Measurements from ENCODE around the gene RAB11B. TPM values are rescaled to one million over a fixed set of nuclear protein-coding genes. Genes with fewer than 3 reads are reported as not detected.

RAB11B gene
- total and polyA plus RNA-seq, 5 experiments from 2014 or later, result 46.9 to 112 (median 73.6) TPM

- Mint-ChIP-seq H3K27me3 (peaks cover 0 to 26% (median 11%) of the 10 kb centered on the region in 5 donors), H3K36me3 (peaks cover 0 to under 1% (median 0%) of the 10 kb centered on the region in 3 donors), H3K9me3 (no peaks in the 10 kb centered on the region), H3K4me3 (no peak overlapping the region), H3K27ac (peak overlapping the region in 1 of 10 donors; percentile 13), H3K4me1 (peaks cover 4 to 11% (median 8%) of the 10 kb centered on the region in 4 donors)
- POLR2A ChIA-PET, result no interaction called here
- no peak for ATAC-seq
- no peak for DNase-seq
These were observed 31.2 kb upstream of the RAB11B start for GRCh38 chr19:8358948-8359347.

DNA sequence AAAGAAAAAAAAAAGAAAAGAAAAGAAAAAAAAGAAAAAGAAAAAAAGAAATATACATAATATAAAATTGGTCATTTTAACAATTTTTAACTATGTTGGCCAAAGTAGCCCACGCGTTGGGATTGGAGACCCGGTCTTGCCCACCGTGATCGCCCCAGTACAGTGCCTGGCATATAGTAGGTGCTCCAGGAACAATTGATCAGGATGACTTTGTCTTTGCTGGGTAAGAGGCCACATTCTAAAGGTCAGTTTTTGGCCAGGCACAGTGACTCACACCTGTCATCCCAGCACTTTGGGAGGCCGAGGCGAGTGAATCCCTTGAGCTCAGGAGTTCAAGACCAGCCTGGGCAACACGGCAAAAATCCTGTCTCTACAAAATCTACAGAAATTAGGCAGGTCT is 30.0 kb upstream of the RAB11B start:
- ATAC-seq (no peak), DNase-seq (no peak)
- no peak overlapping the region for H3K27ac Mint-ChIP-seq
- no peaks in the 10 kb centered on the region for H3K9me3 Mint-ChIP-seq
- H3K4me3 Mint-ChIP-seq, result no peak overlapping the region
- POLR2A ChIA-PET, result no interaction called here
- H3K36me3 Mint-ChIP-seq, result no peaks in the 10 kb centered on the region
- H3K27me3 Mint-ChIP-seq, result peaks cover under 1 to 35% (median 12%) of the 10 kb centered on the region in 5 donors
- H3K4me1 Mint-ChIP-seq, result peaks cover 6 to 12% (median 10%) of the 10 kb centered on the region in 4 donors

DNA sequence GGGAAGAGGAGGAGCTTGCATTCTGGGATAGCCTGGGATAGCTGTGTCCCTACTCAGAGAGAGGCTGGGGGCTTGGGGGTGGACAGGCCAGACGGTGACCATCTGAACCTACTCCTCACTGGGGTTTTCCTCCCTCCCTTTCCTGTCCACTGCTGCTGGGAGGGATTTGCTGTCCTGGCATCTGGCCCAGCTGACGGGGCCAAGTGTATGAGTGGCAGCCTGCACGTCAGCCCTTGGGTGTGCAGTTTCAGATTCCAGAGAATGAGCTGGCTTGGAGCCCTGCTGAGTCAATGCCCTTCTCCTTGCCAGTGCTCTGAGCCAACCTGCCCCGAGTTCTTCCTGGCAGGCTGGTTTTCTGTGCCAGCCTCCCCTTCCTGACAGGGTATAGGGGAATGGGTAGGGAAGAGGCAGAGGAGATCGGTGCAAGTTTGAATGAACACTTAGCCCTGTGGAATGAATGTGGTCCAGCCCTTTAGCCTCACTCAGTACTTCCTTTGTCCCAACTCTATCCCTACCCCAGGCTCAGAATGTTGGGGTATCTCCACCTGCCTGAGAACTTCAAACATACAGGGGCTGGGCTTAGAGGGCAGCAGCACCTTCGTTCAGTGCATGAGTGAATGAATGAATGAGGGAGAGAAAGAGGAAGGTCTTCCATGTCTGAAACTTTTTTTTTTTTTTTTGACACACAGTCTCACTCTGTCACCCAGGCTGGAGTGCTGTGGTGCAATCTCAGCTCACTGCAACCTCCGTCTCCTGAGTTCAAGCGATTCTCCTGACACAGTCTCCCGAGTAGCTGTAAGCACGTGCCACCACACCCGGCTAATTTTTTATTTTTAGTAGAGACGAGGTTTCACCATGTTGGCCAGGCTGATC is 28.0 kb upstream of the RAB11B start:
- H3K4me3 Mint-ChIP-seq, result peak overlapping the region in 1 of 10 donors; percentile 80
- DNase-seq, result no peak
- H3K27ac Mint-ChIP-seq, result peak overlapping the region in 1 of 10 donors; percentile 49
- peaks cover 4 to 54% (median 24%) of the 10 kb centered on the region in 5 donors for H3K27me3 Mint-ChIP-seq
- no peaks in the 10 kb centered on the region for H3K9me3 Mint-ChIP-seq
- no peaks in the 10 kb centered on the region for H3K36me3 Mint-ChIP-seq
- H3K4me1 Mint-ChIP-seq, result peaks cover 6 to 12% (median 10%) of the 10 kb centered on the region in 4 donors
- POLR2A ChIA-PET, result interaction anchor here (0.7 to 1.1 kb wide), 4 partner anchors 8 to 90 kb away, joined by 3 to 5 read pairs (median 4); no protein-coding TSS in a partner anchor
- ATAC-seq, result no peak

DNA sequence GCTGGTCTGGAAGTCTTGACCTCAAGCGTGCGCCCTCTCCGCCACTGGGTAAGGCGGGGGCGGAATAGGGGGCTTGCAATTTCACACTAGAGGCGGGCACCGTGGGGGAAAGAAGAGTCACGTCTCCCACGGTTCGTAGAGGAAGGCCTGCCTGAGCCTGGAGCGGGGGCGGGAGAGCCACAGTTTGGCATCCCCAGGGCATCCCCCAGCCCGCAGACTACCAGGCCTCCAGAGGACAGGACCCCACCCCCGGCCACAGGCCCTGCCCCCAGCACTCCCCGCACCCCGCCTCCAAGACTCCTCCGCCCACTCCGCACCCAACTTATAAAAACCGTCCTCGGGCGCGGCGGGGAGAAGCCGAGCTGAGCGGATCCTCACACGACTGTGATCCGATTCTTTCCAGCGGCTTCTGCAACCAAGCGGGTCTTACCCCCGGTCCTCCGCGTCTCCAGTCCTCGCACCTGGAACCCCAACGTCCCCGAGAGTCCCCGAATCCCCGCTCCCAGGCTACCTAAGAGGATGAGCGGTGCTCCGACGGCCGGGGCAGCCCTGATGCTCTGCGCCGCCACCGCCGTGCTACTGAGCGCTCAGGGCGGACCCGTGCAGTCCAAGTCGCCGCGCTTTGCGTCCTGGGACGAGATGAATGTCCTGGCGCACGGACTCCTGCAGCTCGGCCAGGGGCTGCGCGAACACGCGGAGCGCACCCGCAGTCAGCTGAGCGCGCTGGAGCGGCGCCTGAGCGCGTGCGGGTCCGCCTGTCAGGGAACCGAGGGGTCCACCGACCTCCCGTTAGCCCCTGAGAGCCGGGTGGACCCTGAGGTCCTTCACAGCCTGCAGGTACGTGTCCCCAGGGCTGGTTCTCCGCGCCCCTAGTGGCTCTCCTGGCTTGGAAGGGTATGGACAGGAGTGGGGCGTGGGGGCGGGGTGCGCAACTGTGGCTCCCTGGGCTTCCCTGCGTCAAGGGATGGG is 26.1 kb upstream of the RAB11B start, which contains the start of gene ANGPTL4:
TSS of gene ANGPTL4 (plus strand) at position 353 of the 969 bp plus-strand sequence. CDS start at position 520, 167 bp downstream.
- peaks cover 8 to 72% (median 38%) of the 10 kb centered on the region in 5 donors for H3K27me3 Mint-ChIP-seq
- peak; percentile 83 to 84 for ATAC-seq
- H3K27ac Mint-ChIP-seq, result peak within 1 kb of the TSS in 7 of 10 donors; percentile 44 to 93 (median 85)

DNA sequence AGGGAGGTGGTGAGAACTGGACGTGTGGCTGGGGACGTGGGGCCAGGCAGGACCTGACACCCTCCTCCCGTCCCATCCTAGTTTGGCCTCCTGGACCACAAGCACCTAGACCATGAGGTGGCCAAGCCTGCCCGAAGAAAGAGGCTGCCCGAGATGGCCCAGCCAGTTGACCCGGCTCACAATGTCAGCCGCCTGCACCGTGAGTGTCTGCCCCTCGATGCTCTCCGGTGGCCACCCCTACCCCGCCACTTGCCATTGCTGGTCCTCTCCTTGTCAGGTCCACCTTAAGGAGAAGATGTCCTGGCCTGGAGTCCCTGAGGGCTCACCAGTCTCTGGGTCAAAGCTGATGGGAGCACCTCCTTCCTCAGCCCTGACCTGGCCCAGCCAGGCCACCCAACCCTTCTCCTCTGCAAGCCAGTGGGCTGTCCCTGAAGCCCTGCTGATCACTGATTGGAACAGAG is 24.0 kb upstream of the RAB11B start:
- POLR2A ChIA-PET, result no interaction called here
- Mint-ChIP-seq H3K9me3 (no peaks in the 10 kb centered on the region), H3K4me3 (peak overlapping the region in 1 of 10 donors; percentile 20), H3K36me3 (peaks cover 0 to 3% (median 0%) of the 10 kb centered on the region in 3 donors), H3K4me1 (peaks cover 6 to 14% (median 11%) of the 10 kb centered on the region in 4 donors), H3K27me3 (peaks cover 8 to 68% (median 38%) of the 10 kb centered on the region in 5 donors), H3K27ac (no peak overlapping the region)
- ATAC-seq, result no peak
- no peak for DNase-seq

More for the DNA sequence above, 26.1 kb upstream of the RAB11B start, which contains the start of gene ANGPTL4:
- H3K36me3 Mint-ChIP-seq, result peaks cover 0 to 3% (median 0%) of the 10 kb centered on the region in 3 donors
- H3K4me1 Mint-ChIP-seq, result peaks cover 6 to 14% (median 11%) of the 10 kb centered on the region in 4 donors
- POLR2A ChIA-PET, result interaction anchor here (0.6 to 0.7 kb wide), 2 partner anchors 35 to 51 kb away, joined by 4 read pairs; no protein-coding TSS in a partner anchor
- peak in 9 of 10 donors; percentile 13 to 69 (median 39) for DNase-seq
- no peaks in the 10 kb centered on the region for H3K9me3 Mint-ChIP-seq
- peak within 1 kb of the TSS; percentile 64 to 92 (median 90) for H3K4me3 Mint-ChIP-seq

DNA sequence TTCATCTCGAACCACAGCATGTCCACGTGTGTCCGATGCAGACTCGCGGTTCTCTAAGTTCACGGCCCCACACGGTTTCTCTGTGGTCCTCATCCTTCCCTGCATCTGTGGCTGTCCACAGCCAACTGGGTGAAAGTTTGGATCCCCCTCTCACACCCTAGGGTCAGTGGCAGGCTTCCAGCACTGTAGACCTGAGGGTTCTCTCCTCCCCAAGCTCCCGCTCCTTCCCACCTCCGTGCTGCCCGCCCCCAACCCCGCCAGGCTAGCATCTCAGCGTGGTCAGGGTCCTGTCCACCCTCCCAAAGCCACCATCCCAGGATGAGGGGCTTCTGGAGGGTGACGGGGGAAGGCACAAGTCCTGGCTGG is 23.2 kb upstream of the RAB11B start:
- peaks cover 6 to 14% (median 11%) of the 10 kb centered on the region in 4 donors for H3K4me1 Mint-ChIP-seq
- DNase-seq, result no peak
- ATAC-seq, result no peak
- H3K36me3 Mint-ChIP-seq, result peaks cover 0 to 3% (median 0%) of the 10 kb centered on the region in 3 donors
- peaks cover 7 to 64% (median 38%) of the 10 kb centered on the region in 5 donors for H3K27me3 Mint-ChIP-seq
- peak overlapping the region in 1 of 10 donors; percentile 67 for H3K4me3 Mint-ChIP-seq
- no peaks in the 10 kb centered on the region for H3K9me3 Mint-ChIP-seq
- H3K27ac Mint-ChIP-seq, result no peak overlapping the region
- POLR2A ChIA-PET, result no interaction called here

- ATAC-seq, result no peak
- no peak for DNase-seq
- Mint-ChIP-seq H3K4me3 (peak overlapping the region in 1 of 10 donors; percentile 67), H3K27ac (peak overlapping the region in 2 of 10 donors; percentile 53 to 69), H3K9me3 (no peaks in the 10 kb centered on the region), H3K27me3 (peaks cover 7 to 59% (median 38%) of the 10 kb centered on the region in 5 donors), H3K36me3 (peaks cover 0 to 3% (median 0%) of the 10 kb centered on the region in 3 donors), H3K4me1 (peaks cover 6 to 14% (median 11%) of the 10 kb centered on the region in 4 donors)
- POLR2A ChIA-PET, result no interaction called here
These were observed 22.7 kb upstream of the RAB11B start for GRCh38 chr19:8367327-8368001.

GRCh38 chr19:8370176-8371010 is 19.8 kb upstream of the RAB11B start:
- H3K27me3 Mint-ChIP-seq, result peaks cover 4 to 36% (median 29%) of the 10 kb centered on the region in 5 donors
- DNase-seq (no peak), ATAC-seq (no peak)
- no peaks in the 10 kb centered on the region for H3K9me3 Mint-ChIP-seq
- POLR2A ChIA-PET, result no interaction called here
- peaks cover 0 to 3% (median 0%) of the 10 kb centered on the region in 3 donors for H3K36me3 Mint-ChIP-seq
- no peak overlapping the region for H3K4me3 Mint-ChIP-seq
- H3K27ac Mint-ChIP-seq, result no peak overlapping the region
- peaks cover 0 to 6% (median 2%) of the 10 kb centered on the region in 4 donors for H3K4me1 Mint-ChIP-seq

DNA sequence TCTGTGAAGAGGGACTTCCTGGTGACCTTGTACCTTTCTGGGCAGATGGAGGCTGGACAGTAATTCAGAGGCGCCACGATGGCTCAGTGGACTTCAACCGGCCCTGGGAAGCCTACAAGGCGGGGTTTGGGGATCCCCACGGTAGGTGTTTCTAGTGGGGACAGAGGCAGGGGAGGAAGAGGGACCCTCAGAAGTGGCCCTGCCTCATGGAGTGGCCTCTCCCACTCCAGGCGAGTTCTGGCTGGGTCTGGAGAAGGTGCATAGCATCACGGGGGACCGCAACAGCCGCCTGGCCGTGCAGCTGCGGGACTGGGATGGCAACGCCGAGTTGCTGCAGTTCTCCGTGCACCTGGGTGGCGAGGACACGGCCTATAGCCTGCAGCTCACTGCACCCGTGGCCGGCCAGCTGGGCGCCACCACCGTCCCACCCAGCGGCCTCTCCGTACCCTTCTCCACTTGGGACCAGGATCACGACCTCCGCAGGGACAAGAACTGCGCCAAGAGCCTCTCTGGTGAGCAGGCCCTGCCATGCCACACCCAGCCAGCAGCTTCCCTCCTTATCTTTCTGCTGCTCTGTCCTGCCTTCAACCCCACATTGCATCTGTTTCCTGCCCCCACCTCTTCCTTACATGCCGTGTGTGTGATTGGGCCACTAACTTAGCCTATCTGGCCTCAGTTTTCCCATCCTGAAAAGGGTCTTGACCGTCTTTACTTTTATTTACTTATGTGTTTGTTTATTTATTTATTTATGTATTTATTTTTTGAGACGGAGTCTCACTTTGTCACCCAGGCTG is 19.0 kb upstream of the RAB11B start:
- Mint-ChIP-seq H3K36me3 (peaks cover 0 to 3% (median 0%) of the 10 kb centered on the region in 3 donors), H3K27ac (no peak overlapping the region), H3K4me1 (peaks cover 0 to 6% (median 2%) of the 10 kb centered on the region in 4 donors)

More for the DNA sequence above, 19.0 kb upstream of the RAB11B start:
- DNase-seq (no peak), ATAC-seq (no peak)
- H3K9me3 Mint-ChIP-seq, result no peaks in the 10 kb centered on the region
- H3K4me3 Mint-ChIP-seq, result no peak overlapping the region
- POLR2A ChIA-PET, result interaction anchor here (0.8 kb wide), 1 partner anchor 332 kb away, joined by 3 read pairs; no protein-coding TSS in a partner anchor
- H3K27me3 Mint-ChIP-seq, result peaks cover 4 to 27% (median 24%) of the 10 kb centered on the region in 5 donors

Data from naive thymus-derived CD8-positive, alpha-beta T cell (primary cell).